HUES6 (cell line): Measurements from ENCODE around the gene CABLES2.

ENCODE experiments used
- H3K27ac ChIP-seq: 2 replicates; pipeline ENCODE4 v1.7.0; 2013; ENCODE audit warnings: low read depth, mild to moderate bottlenecking, low read length, inconsistent platforms
- H3K27me3 ChIP-seq: 2 replicates; pipeline ENCODE4 v1.6.1; 2013; ENCODE audit warnings: low read length; ENCODE audit not compliant: control insufficient read depth, insufficient read depth
- H3K36me3 ChIP-seq: 2 replicates; pipeline ENCODE4 v1.6.1; 2013; ENCODE audit warnings: low read length; ENCODE audit not compliant: control insufficient read depth, insufficient read depth
- H3K4me1 ChIP-seq: 2 replicates; pipeline ENCODE4 v1.6.1; 2013; ENCODE audit warnings: low read length; ENCODE audit not compliant: control insufficient read depth, insufficient read depth
- H3K4me3 ChIP-seq: 2 replicates; pipeline ENCODE4 v1.5.1; 2013; ENCODE audit warnings: low read depth, low read length
- H3K9ac ChIP-seq: one replicate; pipeline ENCODE4 v1.6.1; 2013; ENCODE audit warnings: mild to moderate bottlenecking, low read length
- H3K9me3 ChIP-seq: 2 replicates; pipeline ENCODE4 v1.6.1; 2013; ENCODE audit warnings: low read depth, low read length; ENCODE audit not compliant: control insufficient read depth, insufficient read depth

Gene CABLES2

DNA sequence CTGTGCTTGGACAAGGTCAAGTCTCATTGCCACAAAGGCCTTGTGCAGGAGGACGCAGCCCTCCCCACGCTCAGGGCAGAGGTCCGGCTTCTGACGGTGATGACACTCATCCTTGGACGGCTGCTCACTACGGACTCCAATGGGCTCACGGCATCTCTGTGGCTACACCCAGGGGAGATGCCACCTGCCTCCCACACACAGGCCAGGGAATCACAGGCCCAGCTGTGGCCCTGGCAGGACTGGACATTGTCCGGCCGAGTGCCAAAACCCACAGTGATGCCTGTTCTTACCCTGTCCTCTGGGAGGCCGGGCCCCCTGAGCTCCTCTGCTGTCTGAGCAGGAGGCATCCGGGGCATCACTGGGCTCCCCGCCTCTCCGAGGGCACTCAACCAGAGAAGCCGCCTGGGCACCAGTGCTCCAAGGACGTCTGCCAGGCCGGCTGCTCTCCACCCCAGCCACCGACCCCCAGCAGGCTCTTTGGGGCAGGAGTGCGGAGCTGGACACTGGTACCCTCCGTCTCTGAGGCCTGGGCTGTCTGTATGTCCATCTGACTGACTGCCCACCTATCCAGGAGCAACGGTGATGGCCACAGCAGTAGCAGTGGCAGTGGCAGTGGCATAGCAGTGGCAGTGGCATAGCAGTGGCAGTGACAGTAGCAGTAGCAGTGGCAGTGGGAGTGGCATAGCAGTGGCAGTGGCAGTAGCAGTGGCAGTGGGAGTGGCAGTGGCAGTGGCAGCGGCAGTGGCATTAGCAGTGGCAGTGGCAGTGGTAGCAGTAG is 18.4 kb upstream of the CABLES2 start:
- H3K9me3 ChIP-seq = no peaks in the 10 kb centered on the region; the same call in 1 of the 2 replicates
- H3K9ac ChIP-seq = no peak overlapping the region
- peaks cover 4% of the 10 kb centered on the region; the same call in 1 of the 2 replicates for H3K27me3 ChIP-seq
- H3K4me3 ChIP-seq = no peak overlapping the region
- no peak overlapping the region for H3K27ac ChIP-seq
- peaks cover 33% of the 10 kb centered on the region for H3K4me1 ChIP-seq
- H3K36me3 ChIP-seq = no peaks in the 10 kb centered on the region

DNA sequence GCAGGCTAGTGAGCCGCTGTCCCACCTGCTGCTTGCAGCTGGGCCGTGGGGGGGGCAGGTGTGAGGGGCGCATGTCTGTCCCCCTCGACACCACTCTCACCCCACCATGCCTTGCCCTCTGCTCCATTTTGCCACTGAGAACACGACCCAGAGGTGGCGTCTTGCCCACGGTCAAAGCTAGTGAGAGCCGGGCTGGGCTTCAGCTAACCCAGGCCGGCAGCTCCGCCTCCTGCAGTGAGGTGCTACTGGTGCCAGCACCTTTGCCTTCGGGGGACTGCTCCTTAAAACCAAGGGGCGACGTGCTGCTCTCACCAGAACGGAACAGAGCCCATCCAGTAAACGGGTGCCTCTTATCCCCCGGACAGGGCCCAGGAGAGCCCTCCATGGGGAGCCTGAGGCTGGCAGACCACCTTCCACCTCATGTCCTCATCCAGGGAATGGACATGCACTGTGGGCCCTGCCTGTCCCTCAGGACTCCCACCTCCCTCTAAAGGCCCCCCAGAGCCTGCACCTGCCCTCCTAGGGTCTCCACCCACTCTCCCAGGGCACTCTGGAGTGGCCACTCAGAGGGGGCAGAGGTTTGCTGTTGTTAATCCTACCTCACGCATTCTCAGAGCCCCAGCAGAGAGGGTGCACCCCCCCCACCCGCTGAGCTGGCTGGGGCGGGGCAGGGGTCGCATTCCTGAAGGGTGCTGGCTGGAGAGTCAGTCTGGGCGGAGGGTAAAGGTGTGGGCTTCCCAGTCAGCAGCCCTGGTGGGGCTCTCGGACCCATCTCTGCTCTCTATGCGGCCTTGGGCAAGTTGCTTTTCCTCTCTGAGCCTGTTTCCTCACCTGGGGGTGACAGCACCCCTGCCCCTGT is 17.4 kb upstream of the CABLES2 start:
- H3K9ac ChIP-seq = no peak overlapping the region
- H3K9me3 ChIP-seq = no peaks in the 10 kb centered on the region; the same call in 1 of the 2 replicates
- H3K4me3 ChIP-seq = no peak overlapping the region
- H3K4me1 ChIP-seq = peaks cover 33% of the 10 kb centered on the region
- H3K27me3 ChIP-seq = peaks cover under 1% of the 10 kb centered on the region; the same call in 1 of the 2 replicates
- no peaks in the 10 kb centered on the region for H3K36me3 ChIP-seq
- no peak overlapping the region for H3K27ac ChIP-seq

DNA sequence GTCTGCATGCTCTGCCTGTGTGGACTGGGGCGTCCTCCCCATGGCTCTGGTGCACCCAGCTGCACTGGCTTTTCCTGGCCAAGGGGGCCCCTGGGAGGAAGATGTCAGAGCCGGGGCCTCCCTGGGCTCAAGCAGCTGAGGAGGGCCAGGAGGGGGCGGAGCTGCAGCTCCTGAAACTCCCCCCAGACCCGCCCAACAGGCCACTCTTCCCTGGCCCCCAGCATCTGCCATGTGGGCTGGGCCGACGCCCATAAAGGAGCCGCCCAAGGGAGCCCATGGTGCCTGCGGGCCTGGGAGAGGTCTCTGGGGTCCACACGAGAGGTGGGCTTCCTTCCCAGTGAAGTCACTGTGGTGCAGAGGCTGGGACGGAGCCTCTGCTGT is 16.2 kb upstream of the CABLES2 start:
- peaks cover 22% of the 10 kb centered on the region for H3K4me1 ChIP-seq
- H3K9me3 ChIP-seq = no peaks in the 10 kb centered on the region; the same call in 1 of the 2 replicates
- H3K4me3 ChIP-seq = no peak overlapping the region
- H3K36me3 ChIP-seq = no peaks in the 10 kb centered on the region
- no peaks in the 10 kb centered on the region for H3K27me3 ChIP-seq
- H3K27ac ChIP-seq = no peak overlapping the region
- H3K9ac ChIP-seq = no peak overlapping the region

DNA sequence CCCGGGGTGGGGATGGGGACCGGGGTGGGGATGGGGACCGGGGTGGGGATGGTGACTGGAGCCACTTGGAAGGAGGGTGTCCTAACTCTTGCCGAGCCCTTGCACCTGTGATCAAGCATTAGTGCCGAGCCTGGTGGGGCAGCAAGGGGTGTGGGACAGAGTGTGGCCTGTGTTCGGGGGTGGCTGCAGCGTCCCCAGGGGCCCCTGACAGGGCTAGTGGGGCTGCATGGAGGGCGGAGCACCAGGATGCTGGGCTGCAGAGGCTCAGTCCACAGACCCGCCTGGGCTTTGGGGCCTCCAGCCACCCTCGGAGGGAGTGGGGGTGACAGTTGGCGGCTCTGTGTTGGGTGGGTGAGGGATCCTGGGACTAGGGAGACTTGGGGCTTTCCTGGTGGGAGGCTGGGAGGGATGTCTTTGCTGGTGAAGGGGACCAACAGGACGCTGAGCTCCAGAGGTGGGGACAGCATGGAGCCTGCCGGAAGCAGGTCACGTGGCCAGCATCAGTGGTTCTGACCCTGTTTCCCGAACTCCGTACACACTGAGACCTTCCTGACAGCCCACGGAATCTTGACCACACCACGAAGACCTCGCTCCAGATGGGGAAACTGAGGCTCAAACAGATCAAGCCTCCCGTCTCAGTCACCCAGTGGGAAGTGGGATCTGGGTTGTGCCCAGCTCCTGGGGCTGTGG is 15.7 kb upstream of the CABLES2 start:
- H3K4me3 ChIP-seq = no peak overlapping the region
- H3K27ac ChIP-seq = no peak overlapping the region
- H3K9me3 ChIP-seq = no peaks in the 10 kb centered on the region; the same call in 1 of the 2 replicates
- H3K36me3 ChIP-seq = no peaks in the 10 kb centered on the region
- peaks cover 17% of the 10 kb centered on the region for H3K4me1 ChIP-seq
- H3K9ac ChIP-seq = no peak overlapping the region
- H3K27me3 ChIP-seq = no peaks in the 10 kb centered on the region

- Histone ChIP-seq H3K27ac (no peak overlapping the region), H3K9ac (no peak overlapping the region), H3K9me3 (no peaks in the 10 kb centered on the region; the same call in 1 of the 2 replicates), H3K27me3 (no peaks in the 10 kb centered on the region), H3K36me3 (no peaks in the 10 kb centered on the region), H3K4me3 (no peak overlapping the region), H3K4me1 (peaks cover 9% of the 10 kb centered on the region)
Measured at GRCh38 chr20:62421716-62421990, 14.6 kb upstream of the CABLES2 start.

DNA sequence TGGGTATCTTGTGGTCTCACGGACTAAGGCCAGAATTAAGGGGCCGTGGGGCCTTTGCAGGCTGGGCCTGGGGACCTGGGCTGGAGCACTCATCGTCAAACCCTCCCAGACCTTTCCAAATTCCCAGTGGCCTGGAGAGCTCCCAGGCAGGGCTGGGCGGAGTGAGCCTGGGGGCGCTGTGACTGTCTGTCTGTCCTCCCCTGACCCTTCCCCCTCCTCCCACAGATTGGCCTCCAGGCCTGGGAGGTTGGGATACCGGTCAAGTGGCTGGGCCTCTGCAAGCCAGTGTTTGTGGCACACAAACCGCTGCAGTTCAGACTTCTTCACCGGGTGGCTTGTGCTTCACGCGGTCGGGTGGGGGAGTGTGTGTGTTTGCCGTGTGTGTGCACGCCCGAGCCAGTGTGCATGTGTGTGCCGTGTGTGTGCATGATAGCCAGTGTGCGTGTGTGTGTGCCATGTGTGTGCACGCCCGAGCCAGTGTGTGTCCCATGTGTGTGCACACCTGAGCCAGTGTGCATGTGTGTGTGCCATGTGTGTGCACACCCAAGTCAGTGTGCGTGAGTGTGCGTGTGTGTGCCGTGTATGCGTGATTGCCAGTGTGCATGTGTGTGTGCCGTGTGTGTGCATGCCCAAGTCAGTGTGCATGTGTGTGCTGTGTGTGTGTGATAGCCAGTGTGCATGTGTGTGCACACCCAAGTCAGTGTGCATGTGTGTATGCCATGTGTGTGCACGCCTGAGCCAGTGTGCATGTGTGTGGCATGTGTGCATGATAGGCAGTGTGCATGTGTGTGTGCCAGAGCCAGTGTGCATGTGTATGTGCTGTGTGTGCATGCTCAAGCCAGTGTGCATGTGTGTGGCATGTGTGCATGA is 14.0 kb upstream of the CABLES2 start:
- Histone ChIP-seq H3K4me1 (peaks cover 5% of the 10 kb centered on the region; the same call in 1 of the 2 replicates), H3K9ac (no peak overlapping the region), H3K27me3 (no peaks in the 10 kb centered on the region), H3K36me3 (no peaks in the 10 kb centered on the region), H3K27ac (no peak overlapping the region), H3K4me3 (no peak overlapping the region), H3K9me3 (no peaks in the 10 kb centered on the region; the same call in 1 of the 2 replicates)

- Histone ChIP-seq H3K36me3 (no peaks in the 10 kb centered on the region), H3K27ac (no peak overlapping the region), H3K4me1 (peaks cover 5% of the 10 kb centered on the region; the same call in 1 of the 2 replicates), H3K27me3 (no peaks in the 10 kb centered on the region), H3K4me3 (no peak overlapping the region), H3K9ac (no peak overlapping the region), H3K9me3 (no peaks in the 10 kb centered on the region; the same call in 1 of the 2 replicates)
Measured at GRCh38 chr20:62419759-62420158, 12.7 kb upstream of the CABLES2 start.

DNA sequence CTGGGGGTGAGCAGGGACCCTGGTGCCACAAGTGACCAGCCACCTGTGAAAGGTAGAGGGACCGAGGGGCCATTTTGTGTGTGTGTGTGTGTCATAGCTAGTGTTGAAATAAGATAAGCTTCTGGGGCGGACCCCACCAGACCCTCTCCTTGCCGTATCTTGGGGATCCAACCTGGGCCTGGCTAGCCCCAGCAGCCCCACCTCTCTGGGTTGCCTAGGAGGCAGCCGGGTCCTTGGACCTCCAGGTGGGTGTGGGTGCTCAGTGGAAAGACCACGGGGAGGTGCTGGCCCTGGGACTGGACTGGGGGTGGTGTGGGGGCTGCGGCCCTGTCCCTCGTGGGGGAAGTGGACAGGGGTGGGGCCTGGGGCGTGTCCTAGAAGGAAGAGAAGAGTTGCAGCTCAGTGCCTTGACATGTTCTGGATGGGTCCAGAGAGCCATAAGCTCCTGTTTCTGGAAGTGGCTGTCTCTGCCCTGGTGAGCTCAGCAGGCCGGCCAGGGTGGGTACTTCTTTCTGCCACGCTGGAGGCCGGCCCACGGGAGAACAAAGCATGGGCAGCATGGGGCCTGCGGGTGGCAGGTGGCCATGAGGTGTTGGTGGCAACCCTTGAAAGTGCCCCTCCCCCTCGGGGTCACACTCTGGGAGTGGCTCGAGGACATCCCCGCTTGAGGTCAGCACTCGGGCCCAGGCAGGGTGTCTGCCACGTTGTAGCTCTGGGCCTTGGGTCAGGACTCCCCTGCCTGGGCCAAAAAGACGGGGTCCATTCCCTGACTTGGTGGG is 11.8 kb upstream of the CABLES2 start:
- Histone ChIP-seq H3K9ac (no peak overlapping the region), H3K4me3 (no peak overlapping the region), H3K27ac (no peak overlapping the region), H3K36me3 (no peaks in the 10 kb centered on the region), H3K27me3 (no peaks in the 10 kb centered on the region), H3K4me1 (no peaks in the 10 kb centered on the region), H3K9me3 (no peaks in the 10 kb centered on the region; the same call in 1 of the 2 replicates)

- H3K4me1 ChIP-seq = no peaks in the 10 kb centered on the region
- no peak overlapping the region for H3K4me3 ChIP-seq
- H3K27me3 ChIP-seq = no peaks in the 10 kb centered on the region
- H3K9ac ChIP-seq = no peak overlapping the region
- no peaks in the 10 kb centered on the region; the same call in 1 of the 2 replicates for H3K9me3 ChIP-seq
- no peak overlapping the region for H3K27ac ChIP-seq
- no peaks in the 10 kb centered on the region for H3K36me3 ChIP-seq
Measured at GRCh38 chr20:62417981-62418708, 11.1 kb upstream of the CABLES2 start.
